Vagina (tissue), 2 donors: ENCODE data around the gene PACSIN1. TPM values are rescaled to one million over a fixed set of nuclear protein-coding genes. Genes with fewer than 3 reads are reported as not detected.

Experiments
- DNase-seq, 2 donors: peaks; one replicate each; pipeline ENCODE4 v3.0.0-alpha.2; 2017; ENCODE audit errors: extremely low spot score in 2 of 2
- H3K27ac ChIP-seq: fragments of 200-600 bp; sonication (generic); one replicate; pipeline ENCODE4 v1.5.1; 2019
- H3K27me3 ChIP-seq: fragments of 200-600 bp; sonication (generic); one replicate; pipeline ENCODE4 v1.5.1; 2019
- H3K36me3 ChIP-seq, 2 donors: fragments of 200-600 bp; sonication (generic); one replicate each; pipeline ENCODE4 v1.5.1; 2017 to 2019
- H3K4me1 ChIP-seq: fragments of 200-600 bp; sonication (generic); one replicate; pipeline ENCODE4 v1.5.1; 2019
- H3K4me3 ChIP-seq, 2 donors: fragments of 200-600 bp; sonication (generic); 1 replicate in 1 of 2; 2 replicates in 1 of 2; pipeline ENCODE4 v1.5.1; 2016 to 2019
- H3K9me3 ChIP-seq: fragments of 200-600 bp; sonication (generic); one replicate; pipeline ENCODE4 v1.5.1; 2019
- POLR2A ChIP-seq, 2 donors: fragments of 450-650 bp; IDR thresholded peaks; one replicate each; pipeline ENCODE4 v1.6.1; 2017; ENCODE audit warnings: antibody characterized with exemption in 2 of 2, mild to moderate bottlenecking in 2 of 2, moderate library complexity in 2 of 2
- POLR2AphosphoS5 ChIP-seq, 2 donors: sonication (generic); formaldehyde crosslinking; IDR thresholded peaks; one replicate each; pipeline ENCODE4 v1.9.0; 2017; ENCODE audit warnings: antibody characterized with exemption in 2 of 2, mild to moderate bottlenecking in 2 of 2, low read depth in 1 of 2; ENCODE audit not compliant: insufficient read depth in 1 of 2
- intact Hi-C: fragments of 100-400 bp; cut with DNase I; formaldehyde crosslinking; loops from one replicate; pipeline ENCODE4 v1.15.1; 2023
- total RNA-seq: library from RNA; depleted of rRNA; stranded (reverse); fragments of >200 nt; gene quantifications from one replicate; pipeline ENCODE4 v1.2.3, GENCODE V29; 2016
- TF ChIP-seq, protein P1 (sequence below), 3 experiments: fragments of 450-650 bp in 2 of 3; fragments of 200-600 bp in 1 of 3; sonication (generic) in 1 of 3; IDR thresholded peaks; one replicate each; pipeline ENCODE4 v1.5.1; 2017 to 2019; ENCODE audit warnings: antibody characterized with exemption in 3 of 3, mild to moderate bottlenecking in 2 of 3, moderate library complexity in 2 of 3

Gene PACSIN1
- total RNA-seq, 1 donor from 2014 or later = 0.74 TPM

- intact Hi-C loops = no loop called here
- TF ChIP-seq POLR2A (IDR thresholded peaks at IDR 0.05) = no peak
- no peak for TF ChIP-seq POLR2AphosphoS5 (IDR thresholded peaks at IDR 0.05; ENCODE audit: insufficient read depth in 1 of 2, low read depth in 1 of 2)
- TF ChIP-seq, protein P1, sequence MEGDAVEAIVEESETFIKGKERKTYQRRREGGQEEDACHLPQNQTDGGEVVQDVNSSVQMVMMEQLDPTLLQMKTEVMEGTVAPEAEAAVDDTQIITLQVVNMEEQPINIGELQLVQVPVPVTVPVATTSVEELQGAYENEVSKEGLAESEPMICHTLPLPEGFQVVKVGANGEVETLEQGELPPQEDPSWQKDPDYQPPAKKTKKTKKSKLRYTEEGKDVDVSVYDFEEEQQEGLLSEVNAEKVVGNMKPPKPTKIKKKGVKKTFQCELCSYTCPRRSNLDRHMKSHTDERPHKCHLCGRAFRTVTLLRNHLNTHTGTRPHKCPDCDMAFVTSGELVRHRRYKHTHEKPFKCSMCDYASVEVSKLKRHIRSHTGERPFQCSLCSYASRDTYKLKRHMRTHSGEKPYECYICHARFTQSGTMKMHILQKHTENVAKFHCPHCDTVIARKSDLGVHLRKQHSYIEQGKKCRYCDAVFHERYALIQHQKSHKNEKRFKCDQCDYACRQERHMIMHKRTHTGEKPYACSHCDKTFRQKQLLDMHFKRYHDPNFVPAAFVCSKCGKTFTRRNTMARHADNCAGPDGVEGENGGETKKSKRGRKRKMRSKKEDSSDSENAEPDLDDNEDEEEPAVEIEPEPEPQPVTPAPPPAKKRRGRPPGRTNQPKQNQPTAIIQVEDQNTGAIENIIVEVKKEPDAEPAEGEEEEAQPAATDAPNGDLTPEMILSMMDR (IDR thresholded peaks at IDR 0.05) = no peak
- H3K27me3 ChIP-seq = no peaks in the 10 kb centered on the region
- H3K36me3 ChIP-seq = no peaks in the 10 kb centered on the region
- DNase-seq = no peak
- H3K4me3 ChIP-seq = no peak overlapping the region
- no peaks in the 10 kb centered on the region for H3K9me3 ChIP-seq
- H3K4me1 ChIP-seq = no peaks in the 10 kb centered on the region
- no peak overlapping the region for H3K27ac ChIP-seq
These were observed 87.3 kb downstream of the PACSIN1 start for GRCh38 chr6:34553146-34553545.

GRCh38 chr6:34553750-34554149, 87.9 kb downstream of the PACSIN1 start:
- H3K9me3 ChIP-seq = no peaks in the 10 kb centered on the region
- intact Hi-C loops = no loop called here
- no peaks in the 10 kb centered on the region for H3K4me1 ChIP-seq
- H3K27ac ChIP-seq = no peak overlapping the region
- H3K27me3 ChIP-seq = no peaks in the 10 kb centered on the region
- TF ChIP-seq, protein P1 (IDR thresholded peaks at IDR 0.05) = no peak
- no peak for TF ChIP-seq POLR2A (IDR thresholded peaks at IDR 0.05)
- TF ChIP-seq POLR2AphosphoS5 (IDR thresholded peaks at IDR 0.05; ENCODE audit: insufficient read depth in 1 of 2, low read depth in 1 of 2) = no peak
- H3K4me3 ChIP-seq = no peak overlapping the region
- no peak for DNase-seq
- no peaks in the 10 kb centered on the region for H3K36me3 ChIP-seq

DNA sequence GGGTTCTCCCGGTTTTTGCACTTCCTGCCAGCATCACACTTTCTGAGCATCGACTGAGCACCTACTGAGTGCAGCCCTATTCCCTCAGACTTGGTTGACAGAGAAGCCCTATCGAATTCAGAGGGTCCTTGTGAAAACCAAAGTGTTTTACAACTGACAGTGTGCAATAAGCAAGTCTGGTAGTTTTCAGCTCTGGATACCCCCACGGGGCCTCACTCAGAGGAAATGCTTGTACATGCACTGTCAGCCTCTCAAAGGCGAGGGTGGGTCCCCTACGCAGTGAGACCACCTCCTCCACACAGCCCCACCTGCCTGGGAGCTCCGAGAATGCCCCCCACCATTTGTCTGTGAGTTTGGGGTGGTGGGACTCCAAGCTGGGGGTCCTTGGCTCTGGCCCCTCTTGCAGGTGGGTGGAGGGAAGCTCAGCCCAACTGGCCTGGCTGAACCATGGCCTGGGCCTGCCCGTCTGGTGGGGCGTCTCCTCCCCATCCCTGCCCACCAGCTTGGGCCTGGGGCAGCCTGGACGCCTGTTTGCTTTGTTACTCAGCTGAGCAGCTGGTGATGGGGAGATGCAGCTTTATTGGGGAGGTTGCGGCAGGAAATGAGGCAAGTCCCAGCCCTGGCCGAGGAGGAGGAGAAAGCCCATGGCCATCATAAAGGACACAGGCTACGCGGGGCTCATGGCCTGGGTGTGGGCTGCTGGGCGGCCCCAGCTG, 88.6 kb downstream of the PACSIN1 start:
- intact Hi-C loops = no loop called here
- Histone ChIP-seq H3K4me1 (no peaks in the 10 kb centered on the region), H3K9me3 (no peaks in the 10 kb centered on the region), H3K27me3 (no peaks in the 10 kb centered on the region), H3K36me3 (no peaks in the 10 kb centered on the region), H3K4me3 (no peak overlapping the region), H3K27ac (no peak overlapping the region)
- TF ChIP-seq POLR2AphosphoS5 (IDR thresholded peaks at IDR 0.05; ENCODE audit: insufficient read depth in 1 of 2, low read depth in 1 of 2) (no peak), POLR2A (IDR thresholded peaks at IDR 0.05) (no peak)
- TF ChIP-seq, protein P1 (IDR thresholded peaks at IDR 0.05) = no peak
- no peak for DNase-seq

- TF ChIP-seq POLR2A (IDR thresholded peaks at IDR 0.05) (no peak), POLR2AphosphoS5 (IDR thresholded peaks at IDR 0.05; ENCODE audit: insufficient read depth in 1 of 2, low read depth in 1 of 2) (no peak)
- TF ChIP-seq, protein P1 (IDR thresholded peaks at IDR 0.05) = no peak
- no peak overlapping the region for H3K4me3 ChIP-seq
- no peak overlapping the region for H3K27ac ChIP-seq
- intact Hi-C loops = no loop called here
- H3K4me1 ChIP-seq = no peaks in the 10 kb centered on the region
- DNase-seq = no peak
- H3K27me3 ChIP-seq = no peaks in the 10 kb centered on the region
- H3K9me3 ChIP-seq = no peaks in the 10 kb centered on the region
- no peaks in the 10 kb centered on the region for H3K36me3 ChIP-seq
These were observed 89.1 kb downstream of the PACSIN1 start for GRCh38 chr6:34555007-34555322.

GRCh38 chr6:34555328-34555727, 89.5 kb downstream of the PACSIN1 start:
- no peaks in the 10 kb centered on the region for H3K9me3 ChIP-seq
- no peak overlapping the region for H3K4me3 ChIP-seq
- H3K27ac ChIP-seq = no peak overlapping the region
- no peaks in the 10 kb centered on the region for H3K36me3 ChIP-seq
- TF ChIP-seq POLR2A (IDR thresholded peaks at IDR 0.05) (no peak), POLR2AphosphoS5 (IDR thresholded peaks at IDR 0.05; ENCODE audit: insufficient read depth in 1 of 2, low read depth in 1 of 2) (no peak)
- TF ChIP-seq, protein P1 (IDR thresholded peaks at IDR 0.05) = no peak
- no peaks in the 10 kb centered on the region for H3K27me3 ChIP-seq
- no peaks in the 10 kb centered on the region for H3K4me1 ChIP-seq
- no peak for DNase-seq
- intact Hi-C loops = no loop called here
